Vagina (tissue), 2 donors: Measurements from ENCODE around the gene KIAA0408. TPM values are rescaled to one million over a fixed set of nuclear protein-coding genes. Genes with fewer than 3 reads are reported as not detected.

Experiments used
- DNase-seq, 2 donors: peaks; one replicate each; pipeline ENCODE4 v3.0.0-alpha.2; 2017; ENCODE audit errors: extremely low spot score in 2 of 2
- H3K27ac ChIP-seq: fragments of 200-600 bp; sonication (generic); one replicate; pipeline ENCODE4 v1.5.1; 2019
- H3K27me3 ChIP-seq: fragments of 200-600 bp; sonication (generic); one replicate; pipeline ENCODE4 v1.5.1; 2019
- H3K36me3 ChIP-seq, 2 donors: fragments of 200-600 bp; sonication (generic); one replicate each; pipeline ENCODE4 v1.5.1; 2017 to 2019
- H3K4me1 ChIP-seq: fragments of 200-600 bp; sonication (generic); one replicate; pipeline ENCODE4 v1.5.1; 2019
- H3K4me3 ChIP-seq, 2 donors: fragments of 200-600 bp; sonication (generic); 1 replicate in 1 of 2; 2 replicates in 1 of 2; pipeline ENCODE4 v1.5.1; 2016 to 2019
- H3K9me3 ChIP-seq: fragments of 200-600 bp; sonication (generic); one replicate; pipeline ENCODE4 v1.5.1; 2019
- CTCF ChIP-seq, 3 experiments: fragments of 450-650 bp in 2 of 3; fragments of 200-600 bp in 1 of 3; sonication (generic) in 1 of 3; IDR thresholded peaks; one replicate each; pipeline ENCODE4 v1.5.1; 2017 to 2019; ENCODE audit warnings: antibody characterized with exemption in 3 of 3, mild to moderate bottlenecking in 2 of 3, moderate library complexity in 2 of 3
- POLR2A ChIP-seq, 2 donors: fragments of 450-650 bp; IDR thresholded peaks; one replicate each; pipeline ENCODE4 v1.6.1; 2017; ENCODE audit warnings: antibody characterized with exemption in 2 of 2, mild to moderate bottlenecking in 2 of 2, moderate library complexity in 2 of 2
- POLR2AphosphoS5 ChIP-seq, 2 donors: sonication (generic); formaldehyde crosslinking; IDR thresholded peaks; one replicate each; pipeline ENCODE4 v1.9.0; 2017; ENCODE audit warnings: antibody characterized with exemption in 2 of 2, mild to moderate bottlenecking in 2 of 2, low read depth in 1 of 2; ENCODE audit not compliant: insufficient read depth in 1 of 2
- intact Hi-C: fragments of 100-400 bp; cut with DNase I; formaldehyde crosslinking; loops from one replicate; pipeline ENCODE4 v1.15.1; 2023
- total RNA-seq: library from RNA; depleted of rRNA; stranded (reverse); fragments of >200 nt; gene quantifications from one replicate; pipeline ENCODE4 v1.2.3, GENCODE V29; 2016

Gene KIAA0408
- total RNA-seq, 1 donor from 2014 or later, result 4.7 TPM

DNA sequence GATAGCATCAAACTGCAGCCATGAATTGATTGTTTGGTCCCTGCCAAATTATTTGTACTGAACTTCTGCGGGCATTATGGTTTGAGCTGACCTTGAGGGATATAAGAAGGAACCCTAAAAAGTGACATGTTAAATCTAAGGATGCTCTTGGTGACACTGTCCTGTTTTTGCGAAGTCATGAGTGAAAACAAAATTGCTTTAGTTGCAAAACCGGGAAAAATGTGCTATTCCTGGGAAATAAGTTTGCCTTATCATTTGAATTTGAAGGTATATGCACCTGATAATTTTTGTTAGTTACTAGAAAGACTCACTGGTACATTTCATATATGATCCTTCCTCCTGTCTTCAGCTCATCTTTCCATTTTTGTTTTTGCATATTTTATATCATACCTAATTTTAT is 7.8 kb downstream of the KIAA0408 start:
- no peak for DNase-seq
- H3K36me3 ChIP-seq, result peaks cover 0 to 8% of the 10 kb centered on the region in 2 donors
- no peak overlapping the region for H3K27ac ChIP-seq
- TF ChIP-seq POLR2AphosphoS5 (IDR thresholded peaks at IDR 0.05; ENCODE audit: insufficient read depth in 1 of 2, low read depth in 1 of 2) (no peak), POLR2A (IDR thresholded peaks at IDR 0.05) (no peak), CTCF (IDR thresholded peaks at IDR 0.05) (no peak)
- intact Hi-C loops, result no loop called here
- no peaks in the 10 kb centered on the region for H3K9me3 ChIP-seq
- no peaks in the 10 kb centered on the region for H3K27me3 ChIP-seq
- peaks cover 9% of the 10 kb centered on the region for H3K4me1 ChIP-seq
- no peak overlapping the region for H3K4me3 ChIP-seq

DNA sequence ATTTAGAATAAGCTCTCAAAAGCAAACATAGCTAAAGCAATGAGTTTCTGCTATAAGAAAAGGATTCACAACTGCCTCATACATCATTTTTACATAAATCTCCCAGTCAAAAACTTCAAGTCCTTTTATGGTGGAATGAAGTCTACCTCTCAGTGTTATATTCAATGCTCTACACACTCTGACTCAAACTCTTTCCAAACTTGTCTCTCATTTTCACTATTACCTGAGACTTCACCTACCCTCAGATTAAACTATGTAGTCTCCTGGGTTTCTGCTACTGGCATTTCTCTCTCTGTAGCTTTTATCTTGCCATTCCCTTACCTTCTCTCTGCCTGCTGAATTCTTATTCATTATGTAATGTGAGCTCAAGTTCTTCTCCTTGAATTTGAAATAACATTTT is 11.4 kb downstream of the KIAA0408 start:
- no peak for DNase-seq
- H3K27me3 ChIP-seq, result no peaks in the 10 kb centered on the region
- no peak overlapping the region for H3K27ac ChIP-seq
- H3K4me3 ChIP-seq, result no peak overlapping the region
- no peak for TF ChIP-seq POLR2A (IDR thresholded peaks at IDR 0.05)
- no peak for TF ChIP-seq CTCF (IDR thresholded peaks at IDR 0.05)
- TF ChIP-seq POLR2AphosphoS5 (IDR thresholded peaks at IDR 0.05; ENCODE audit: insufficient read depth in 1 of 2, low read depth in 1 of 2), result no peak
- H3K9me3 ChIP-seq, result no peaks in the 10 kb centered on the region
- H3K4me1 ChIP-seq, result no peaks in the 10 kb centered on the region
- H3K36me3 ChIP-seq, result peaks cover 0 to 13% of the 10 kb centered on the region in 2 donors
- intact Hi-C loops, result no loop called here

- Histone ChIP-seq H3K27me3 (no peaks in the 10 kb centered on the region), H3K4me1 (no peaks in the 10 kb centered on the region), H3K36me3 (peaks cover 0 to 13% of the 10 kb centered on the region in 2 donors), H3K9me3 (no peaks in the 10 kb centered on the region), H3K4me3 (no peak overlapping the region), H3K27ac (no peak overlapping the region)
- TF ChIP-seq CTCF (IDR thresholded peaks at IDR 0.05), result no peak
- no peak for TF ChIP-seq POLR2AphosphoS5 (IDR thresholded peaks at IDR 0.05; ENCODE audit: insufficient read depth in 1 of 2, low read depth in 1 of 2)
- TF ChIP-seq POLR2A (IDR thresholded peaks at IDR 0.05), result no peak
- intact Hi-C loops, result no loop called here
- DNase-seq, result no peak
These were observed 12.8 kb downstream of the KIAA0408 start for GRCh38 chr6:127446356-127446755.

- TF ChIP-seq POLR2AphosphoS5 (IDR thresholded peaks at IDR 0.05; ENCODE audit: insufficient read depth in 1 of 2, low read depth in 1 of 2) (no peak), POLR2A (IDR thresholded peaks at IDR 0.05) (no peak), CTCF (IDR thresholded peaks at IDR 0.05) (no peak)
- no peak overlapping the region for H3K27ac ChIP-seq
- peaks cover 0 to 8% of the 10 kb centered on the region in 2 donors for H3K36me3 ChIP-seq
- no peak overlapping the region for H3K4me3 ChIP-seq
- no peaks in the 10 kb centered on the region for H3K4me1 ChIP-seq
- intact Hi-C loops, result no loop called here
- no peaks in the 10 kb centered on the region for H3K27me3 ChIP-seq
- H3K9me3 ChIP-seq, result no peaks in the 10 kb centered on the region
- no peak for DNase-seq
These were observed 17.3 kb downstream of the KIAA0408 start for GRCh38 chr6:127441881-127442280.

- Histone ChIP-seq H3K27ac (no peak overlapping the region), H3K4me1 (no peaks in the 10 kb centered on the region), H3K27me3 (no peaks in the 10 kb centered on the region), H3K36me3 (peaks cover 0 to 5% of the 10 kb centered on the region in 2 donors), H3K4me3 (no peak overlapping the region), H3K9me3 (no peaks in the 10 kb centered on the region)
- intact Hi-C loops, result no loop called here
- TF ChIP-seq POLR2A (IDR thresholded peaks at IDR 0.05) (no peak), POLR2AphosphoS5 (IDR thresholded peaks at IDR 0.05; ENCODE audit: insufficient read depth in 1 of 2, low read depth in 1 of 2) (no peak), CTCF (IDR thresholded peaks at IDR 0.05) (no peak)
- DNase-seq, result no peak
These were observed 19.5 kb downstream of the KIAA0408 start for GRCh38 chr6:127439718-127440117.
